GM23248 (cell line): ENCODE data around the gene ATP5PF.

Experiments used
- EZH2 ChIP-seq: fragments of 200-600 bp; sonication (generic); IDR thresholded peaks from 2 replicates; pipeline ENCODE4 v1.6.1; 2018; ENCODE audit warnings: antibody characterized with exemption, mild to moderate bottlenecking; ENCODE audit not compliant: insufficient read depth, poor library complexity, severe bottlenecking
- EZH2phosphoT487 ChIP-seq: fragments of 200-600 bp; sonication (generic); IDR thresholded peaks from 2 replicates; pipeline ENCODE4 v1.6.1; 2018; ENCODE audit warnings: antibody characterized with exemption, moderate library complexity, mild to moderate bottlenecking, low read depth; ENCODE audit not compliant: insufficient read depth

DNA sequence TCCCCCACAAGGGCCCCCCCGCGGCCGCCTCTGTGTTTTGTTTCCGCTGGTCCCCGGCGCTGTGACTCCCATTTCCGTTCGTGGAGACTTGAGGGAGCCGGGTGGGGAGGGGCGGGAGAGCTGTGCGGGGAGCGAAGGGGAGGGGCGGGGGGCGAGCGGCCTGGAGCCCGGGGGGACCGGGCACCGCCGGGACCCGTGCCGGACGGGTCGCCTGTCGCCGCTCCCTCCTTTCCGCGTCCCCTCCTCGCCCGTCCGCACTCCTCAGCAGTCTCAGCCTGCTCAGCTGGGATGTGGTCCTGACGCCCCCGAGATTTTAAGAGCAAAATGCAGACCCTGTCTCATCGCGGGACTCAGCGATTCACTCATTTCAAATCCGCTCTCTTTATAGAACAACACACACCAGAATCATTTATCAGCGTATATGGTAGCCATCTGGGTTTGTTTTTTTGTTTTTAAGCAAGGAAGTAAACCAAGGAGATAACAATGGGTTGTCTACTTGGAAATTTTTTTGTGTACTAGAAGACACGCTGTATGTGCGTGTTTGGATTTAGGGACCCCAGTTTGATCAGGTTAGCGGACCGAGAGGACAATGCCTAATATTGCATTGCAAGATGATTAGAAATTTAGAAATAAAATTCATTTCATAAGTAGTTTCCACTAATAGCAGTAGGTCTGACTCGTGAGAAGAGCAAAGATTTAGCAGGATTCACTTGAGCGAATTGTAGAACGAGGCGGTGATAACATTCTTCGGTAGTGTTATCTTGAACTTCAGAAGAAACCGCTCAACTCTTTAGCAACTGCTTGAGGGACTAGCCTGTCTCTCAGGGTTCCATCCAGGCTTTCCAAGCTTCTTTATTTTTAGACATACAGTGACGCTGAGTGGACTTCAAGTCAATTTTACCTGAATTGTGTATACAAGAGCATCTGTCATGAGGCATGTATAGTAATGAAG is 1.2 kb upstream of the ATP5PF start:
- no peak for TF ChIP-seq EZH2phosphoT487
- no peak for TF ChIP-seq EZH2
